Astrocyte (in vitro differentiated cells and primary cell): ENCODE results near the gene NEURL3. TPM values are rescaled to one million over a fixed set of nuclear protein-coding genes. Genes with fewer than 3 reads are reported as not detected.

Experiments used
- DNase-seq: peaks from one replicate; pipeline ENCODE4 v3.0.0-alpha.2; 2010; ENCODE audit warnings: low read depth
- FAIRE-seq: peaks from 2 replicates; lab custom pipeline; 2011; peaks lifted over from hg19 to GRCh38; lab: Jason Lieb, UNC
- H2AFZ ChIP-seq: 2 replicates; pipeline ENCODE4 v1.6.0; 2012; ENCODE audit warnings: low read depth, low read length, inconsistent platforms
- H3K27ac ChIP-seq: 2 replicates; pipeline ENCODE4 v1.5.1; 2011; ENCODE audit warnings: low read depth, low read length, inconsistent platforms
- H3K27me3 ChIP-seq: 2 replicates; pipeline ENCODE4 v1.6.0; 2011; ENCODE audit warnings: low read length, inconsistent platforms; ENCODE audit not compliant: insufficient read depth
- H3K36me3 ChIP-seq: 2 replicates; pipeline ENCODE4 v1.5.1; 2011; ENCODE audit warnings: low read length, inconsistent platforms; ENCODE audit not compliant: insufficient read depth
- H3K4me1 ChIP-seq: 2 replicates; pipeline ENCODE4 v1.5.1; 2011; ENCODE audit warnings: low read length, inconsistent platforms; ENCODE audit not compliant: insufficient read depth
- H3K4me2 ChIP-seq: 2 replicates; pipeline ENCODE4 v1.6.0; 2012; ENCODE audit warnings: low read length, inconsistent platforms
- H3K4me3 ChIP-seq: 2 replicates; pipeline ENCODE4 v1.5.1; 2011; ENCODE audit warnings: low read depth, mild to moderate bottlenecking, low read length, inconsistent platforms; ENCODE audit not compliant: insufficient read depth
- H3K79me2 ChIP-seq: 2 replicates; pipeline ENCODE4 v1.6.0; 2012; ENCODE audit warnings: mild to moderate bottlenecking, low read length, inconsistent platforms; ENCODE audit not compliant: insufficient read depth
- H3K9ac ChIP-seq: 2 replicates; pipeline ENCODE4 v1.6.0; 2012; ENCODE audit warnings: mild to moderate bottlenecking, low read length, inconsistent platforms
- H3K9me3 ChIP-seq: 2 replicates; pipeline ENCODE4 v1.5.1; 2012; ENCODE audit warnings: low read depth, mild to moderate bottlenecking, low read length, inconsistent platforms; ENCODE audit not compliant: insufficient read depth
- H4K20me1 ChIP-seq: 2 replicates; pipeline ENCODE4 v1.6.0; 2012; ENCODE audit warnings: low read length, inconsistent platforms; ENCODE audit not compliant: insufficient read depth
- H3K27ac Mint-ChIP-seq: one replicate; pipeline ENCODE4 v1.8.0; 2021; ENCODE audit warnings: mild to moderate bottlenecking, mixed read lengths; ENCODE audit not compliant: unreplicated experiment
- H3K27me3 Mint-ChIP-seq: one replicate; pipeline ENCODE4 v1.8.0; 2021; ENCODE audit warnings: low read depth, mixed read lengths; ENCODE audit not compliant: unreplicated experiment
- H3K36me3 Mint-ChIP-seq: one replicate; pipeline ENCODE4 v1.8.0; 2021; ENCODE audit warnings: low read depth, mixed read lengths; ENCODE audit not compliant: unreplicated experiment
- H3K4me1 Mint-ChIP-seq: one replicate; pipeline ENCODE4 v1.8.0; 2021; ENCODE audit warnings: low read depth, mixed read lengths; ENCODE audit not compliant: unreplicated experiment
- H3K4me3 Mint-ChIP-seq: one replicate; pipeline ENCODE4 v1.8.0; 2021; ENCODE audit warnings: mild to moderate bottlenecking, moderate library complexity, mixed read lengths; ENCODE audit not compliant: unreplicated experiment
- H3K9me3 Mint-ChIP-seq: one replicate; pipeline ENCODE4 v1.8.0; 2021; ENCODE audit warnings: mild to moderate bottlenecking, mixed read lengths; ENCODE audit not compliant: unreplicated experiment
- CTCF ChIP-seq: IDR thresholded peaks from 2 replicates; pipeline ENCODE4 v1.5.1; 2011; ENCODE audit warnings: low read depth, mild to moderate bottlenecking, inconsistent platforms, low read length, moderate library complexity; ENCODE audit not compliant: insufficient read depth
- EZH2 ChIP-seq: IDR thresholded peaks from 2 replicates; pipeline ENCODE4 v1.6.1; 2012; ENCODE audit warnings: mild to moderate bottlenecking, low read length, inconsistent platforms; ENCODE audit not compliant: insufficient read depth
- total RNA-seq: library from RNA; stranded (reverse); gene quantifications from 2 replicates; pipeline ENCODE4 v1.2.1, GENCODE V29; 2021

The NEURL3 gene
- total RNA-seq, 1 donor from 2014 or later: 0.34 TPM

- Mint-ChIP-seq H3K27ac (no peak overlapping the region), H3K27me3 (peaks cover 22% of the 10 kb centered on the region), H3K9me3 (no peaks in the 10 kb centered on the region), H3K4me1 (peaks cover 12% of the 10 kb centered on the region), H3K4me3 (no peak overlapping the region), H3K36me3 (no peaks in the 10 kb centered on the region)
- no peak for DNase-seq
- Histone ChIP-seq H3K9ac (no peak overlapping the region), H3K36me3 (no peaks in the 10 kb centered on the region), H4K20me1 (no peaks in the 10 kb centered on the region), H3K27ac (no peak overlapping the region), H2AFZ (peak overlapping the region; percentile 56), H3K4me2 (peak overlapping the region; percentile 82), H3K4me1 (peaks cover 11% of the 10 kb centered on the region), H3K9me3 (no peaks in the 10 kb centered on the region), H3K4me3 (peak overlapping the region; percentile 19), H3K27me3 (peaks cover 7% of the 10 kb centered on the region), H3K79me2 (no peaks in the 10 kb centered on the region)
- TF ChIP-seq CTCF (peak; percentile 58), EZH2 (no peak)
- no peak for FAIRE-seq
Observed at GRCh38 chr2:96507957-96508520, 2.9 kb upstream of the NEURL3 start.

- H3K4me2 ChIP-seq: no peak overlapping the region
- no peaks in the 10 kb centered on the region for H4K20me1 ChIP-seq
- H3K9ac ChIP-seq: no peak overlapping the region
- no peaks in the 10 kb centered on the region for H3K36me3 Mint-ChIP-seq
- H3K27me3 ChIP-seq: peaks cover 8% of the 10 kb centered on the region
- TF ChIP-seq CTCF: no peak
- TF ChIP-seq EZH2: no peak
- H3K9me3 Mint-ChIP-seq: no peaks in the 10 kb centered on the region
- DNase-seq (no peak), FAIRE-seq (no peak)
- no peak overlapping the region for H3K27ac Mint-ChIP-seq
- H3K36me3 ChIP-seq: no peaks in the 10 kb centered on the region
- no peaks in the 10 kb centered on the region for H3K79me2 ChIP-seq
- peaks cover 12% of the 10 kb centered on the region for H3K4me1 Mint-ChIP-seq
- no peak overlapping the region for H2AFZ ChIP-seq
- H3K9me3 ChIP-seq: no peaks in the 10 kb centered on the region
- H3K4me3 ChIP-seq: no peak overlapping the region
- H3K4me3 Mint-ChIP-seq: no peak overlapping the region
- H3K27ac ChIP-seq: no peak overlapping the region
- H3K4me1 ChIP-seq: peaks cover 11% of the 10 kb centered on the region
- peaks cover 19% of the 10 kb centered on the region for H3K27me3 Mint-ChIP-seq
Observed at GRCh38 chr2:96506907-96507240, 1.7 kb upstream of the NEURL3 start.
